Activated B cell treated with CpG ODN at 0.5 μM for 24 hours (primary cell): ENCODE measurements around the gene ZFC3H1. TPM values are rescaled to one million over a fixed set of nuclear protein-coding genes. Genes with fewer than 3 reads are reported as not detected.
A peak's percentile ranks its signal among the peaks of the same experiment; 100 is the strongest.
"Not testable (repeated sequence)": the region's sequence is repeated elsewhere in the genome, so short reads cannot be mapped to it uniquely, and the experiment has no call there.

Experiments
- ATAC-seq: fragments of 200-7000 bp; cut with Tn5 transposase; one replicate; pipeline ENCODE4 v1.10.0; 2021; ENCODE audit warnings: low read depth, mild to moderate bottlenecking, moderate library complexity
- CTCF ChIA-PET: fragments of 350-600 bp; sonication (Branson Sonifier 250); formaldehyde crosslinking; loops from one replicate; lab custom pipeline; 2021; ENCODE audit warnings: antibody characterized with exemption; lab: Charles Lee
- POLR2A ChIA-PET: fragments of 350-600 bp; sonication (Branson Sonifier 250); formaldehyde crosslinking; loops from one replicate; lab custom pipeline; 2021; ENCODE audit warnings: antibody characterized with exemption; lab: Charles Lee
- DNase-seq: peaks from one replicate; pipeline ENCODE4 v3.0.0; 2022
- H3K27ac Mint-ChIP-seq: one replicate; pipeline ENCODE4 v1.8.0; 2020; ENCODE audit warnings: mixed read lengths
- H3K27me3 Mint-ChIP-seq: one replicate; pipeline ENCODE4 v1.8.0; 2021; ENCODE audit warnings: mixed read lengths
- H3K36me3 Mint-ChIP-seq: one replicate; pipeline ENCODE4 v1.8.0; 2021; ENCODE audit warnings: low read depth, mixed read lengths
- H3K4me1 Mint-ChIP-seq: one replicate; pipeline ENCODE4 v1.8.0; 2021; ENCODE audit warnings: mixed read lengths
- H3K4me3 Mint-ChIP-seq: one replicate; pipeline ENCODE4 v1.8.0; 2020; ENCODE audit warnings: mild to moderate bottlenecking, mixed read lengths
- H3K9me3 Mint-ChIP-seq: one replicate; pipeline ENCODE4 v1.8.0; 2020; ENCODE audit warnings: mixed read lengths
- CTCF ChIP-seq: fragments of 200-600 bp; IDR thresholded peaks from one replicate; pipeline ENCODE4 v1.8.0; 2022; ENCODE audit warnings: antibody characterized with exemption, mild to moderate bottlenecking
- intact Hi-C: fragments of 100-400 bp; cut with micrococcal nuclease; formaldehyde crosslinking; loops from one replicate; pipeline ENCODE4 v1.15.1; 2024
- total RNA-seq: library from RNA; stranded (reverse); gene quantifications from 2 replicates; pipeline ENCODE4 v1.2.3, GENCODE V29; 2022

ZFC3H1 gene
- total RNA-seq, 1 donor from 2014 or later, result 107 TPM

GRCh38 chr12:71693126-71693525, 29.5 kb upstream of the ZFC3H1 start:
- Mint-ChIP-seq H3K27ac (peak overlapping the region; percentile 97), H3K9me3 (no peaks in the 10 kb centered on the region), H3K4me3 (peak overlapping the region; percentile 76), H3K4me1 (peaks cover 77% of the 10 kb centered on the region), H3K36me3 (peaks cover 32% of the 10 kb centered on the region), H3K27me3 (no peaks in the 10 kb centered on the region)
- TF ChIP-seq CTCF, result no peak
- intact Hi-C loops, result loop anchor here (10.0 kb wide), 1 partner anchor 1448 kb away; the partner anchor contains the start of gene CNOT2
- no peak for ATAC-seq
- ChIA-PET CTCF (no interaction called here), POLR2A (interaction anchor here (3.4 to 4.3 kb wide), 3 partner anchors 8 to 61 kb away, joined by 12 to 49 read pairs (median 21); partner anchors contain the start of genes RAB21, THAP2, TMEM19 and ZFC3H1)
- DNase-seq, result no peak

DNA sequence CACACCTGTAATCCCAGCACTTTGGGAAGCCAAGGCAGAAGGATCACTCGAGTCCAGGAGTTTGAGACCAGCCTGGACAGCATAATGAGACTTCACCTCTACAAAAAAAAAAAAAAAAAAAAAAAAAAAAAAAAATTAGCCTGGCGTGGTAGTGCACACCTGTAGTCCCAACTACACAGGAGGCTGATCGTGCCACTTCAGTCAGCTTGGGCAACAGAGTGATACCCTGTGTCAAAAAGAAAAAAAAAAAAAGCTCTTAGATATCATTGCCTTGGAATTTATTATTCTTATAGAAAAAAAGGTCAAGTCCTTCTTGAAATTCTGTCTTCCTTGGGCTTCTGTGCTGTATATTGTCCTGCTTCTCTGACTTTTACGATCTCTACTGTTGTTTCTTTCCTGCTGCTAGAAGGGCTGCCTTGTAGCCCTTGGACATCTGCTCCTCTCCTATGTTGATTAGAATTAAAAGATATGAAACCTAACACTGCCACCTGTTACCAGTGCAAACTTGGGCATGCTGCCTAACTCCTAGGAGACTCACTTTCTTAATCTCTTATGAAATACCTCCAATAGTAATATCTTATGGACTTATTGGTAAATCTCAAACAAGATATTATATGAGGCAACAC, 28.0 kb upstream of the ZFC3H1 start:
- H3K27me3 Mint-ChIP-seq, result no peaks in the 10 kb centered on the region
- no peak for DNase-seq
- H3K4me3 Mint-ChIP-seq, result peak overlapping the region; percentile 62
- peak overlapping the region; percentile 89 for H3K27ac Mint-ChIP-seq
- ChIA-PET POLR2A (interaction anchor here (0.6 kb wide), 1 partner anchor 148 kb away, joined by 4 read pairs; the partner anchor contains the start of gene TBC1D15), CTCF (no interaction called here)
- peaks cover 78% of the 10 kb centered on the region for H3K4me1 Mint-ChIP-seq
- TF ChIP-seq CTCF, result no peak
- H3K9me3 Mint-ChIP-seq, result no peaks in the 10 kb centered on the region
- no peak for ATAC-seq
- peaks cover 24% of the 10 kb centered on the region for H3K36me3 Mint-ChIP-seq
- intact Hi-C loops, result loop anchor here (10.0 kb wide), 1 partner anchor 1447 kb away; the partner anchor contains the start of gene CNOT2

- no peak for TF ChIP-seq CTCF
- peaks cover 20% of the 10 kb centered on the region for H3K36me3 Mint-ChIP-seq
- DNase-seq (no peak), ATAC-seq (no peak)
- intact Hi-C loops, result no loop called here
- H3K27ac Mint-ChIP-seq, result peak overlapping the region; percentile 97
- no peaks in the 10 kb centered on the region for H3K27me3 Mint-ChIP-seq
- H3K9me3 Mint-ChIP-seq, result no peaks in the 10 kb centered on the region
- peak overlapping the region; percentile 93 for H3K4me3 Mint-ChIP-seq
- ChIA-PET CTCF (interaction anchor here (1.2 to 5.5 kb wide), 2 partner anchors 25 to 58 kb away, joined by 4 to 52 read pairs; partner anchors contain the start of genes THAP2 and ZFC3H1), POLR2A (interaction anchor here (5.5 to 8.1 kb wide), 2 partner anchors 26 to 66 kb away, joined by 72 to 232 read pairs; partner anchors contain the start of genes RAB21, THAP2 and ZFC3H1)
- peaks cover 79% of the 10 kb centered on the region for H3K4me1 Mint-ChIP-seq
Observed at GRCh38 chr12:71688961-71689570, 25.4 kb upstream of the ZFC3H1 start.

DNA sequence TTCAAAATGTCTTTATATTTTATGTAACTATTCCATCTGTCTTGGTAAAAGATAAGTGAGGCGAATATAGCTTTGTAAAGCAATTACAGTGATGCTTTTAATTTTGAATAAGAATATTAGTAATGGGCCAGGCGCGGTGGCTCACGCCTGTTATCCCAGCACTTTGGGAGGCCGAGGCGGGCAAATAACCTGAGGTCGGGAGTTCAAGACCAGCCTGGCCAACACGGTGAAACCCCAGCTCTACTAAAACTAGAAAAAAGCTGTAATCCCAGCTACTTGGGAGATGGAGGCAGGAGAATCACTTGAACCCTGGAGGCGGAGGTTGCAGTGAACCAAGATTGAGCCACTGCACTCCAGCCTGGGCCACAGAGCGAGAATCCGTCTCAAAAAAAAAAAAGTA, 23.5 kb upstream of the ZFC3H1 start:
- DNase-seq, H3K9me3 Mint-ChIP-seq, H3K27me3 Mint-ChIP-seq, ATAC-seq, intact Hi-C loops: not testable (repeated sequence)
- ChIA-PET POLR2A (interaction anchor here (0.8 to 8.1 kb wide), 8 partner anchors 9 to 152 kb away, joined by 3 to 232 read pairs (median 6); partner anchors contain the start of genes RAB21, TBC1D15, THAP2 and ZFC3H1), CTCF (interaction anchor here (1.2 to 5.5 kb wide), 6 partner anchors 8 to 67 kb away, joined by 5 to 81 read pairs (median 14); partner anchors contain the start of genes RAB21, THAP2 and ZFC3H1)
- H3K4me3 Mint-ChIP-seq, result peak overlapping the region; percentile 93
- peaks cover 65% of the 10 kb centered on the region for H3K4me1 Mint-ChIP-seq
- peak overlapping the region; percentile 97 for H3K27ac Mint-ChIP-seq
- H3K36me3 Mint-ChIP-seq, result peaks cover 20% of the 10 kb centered on the region

DNA sequence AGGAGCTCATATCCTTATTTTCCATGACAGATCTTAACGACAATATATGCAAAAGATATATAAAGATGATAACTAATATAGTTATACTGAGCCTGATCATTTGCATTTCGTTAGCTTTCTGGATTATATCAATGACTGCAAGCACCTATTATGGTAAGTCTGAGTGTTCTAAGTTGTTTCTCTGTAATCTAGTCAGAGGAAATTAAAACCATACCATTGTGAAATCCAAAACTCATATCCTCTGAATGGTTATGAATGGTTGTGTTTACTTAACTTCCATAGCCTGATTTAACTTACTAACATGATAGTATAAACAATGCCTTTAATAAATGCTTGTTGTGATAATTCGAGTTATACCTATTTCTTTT, 23.0 kb upstream of the ZFC3H1 start:
- no peaks in the 10 kb centered on the region for H3K27me3 Mint-ChIP-seq
- ATAC-seq (no peak), DNase-seq (no peak)
- peaks cover 60% of the 10 kb centered on the region for H3K4me1 Mint-ChIP-seq
- ChIA-PET POLR2A (interaction anchor here (0.9 to 8.1 kb wide), 8 partner anchors 8 to 153 kb away, joined by 4 to 232 read pairs (median 22); partner anchors contain the start of genes RAB21, TBC1D15, THAP2 and ZFC3H1), CTCF (interaction anchor here (0.8 to 5.5 kb wide), 8 partner anchors 9 to 68 kb away, joined by 3 to 81 read pairs (median 7); partner anchors contain the start of genes RAB21, THAP2 and ZFC3H1)
- H3K27ac Mint-ChIP-seq, result peak overlapping the region; percentile 92
- TF ChIP-seq CTCF, result no peak
- H3K4me3 Mint-ChIP-seq, result peak overlapping the region; percentile 93
- intact Hi-C loops, result loop anchor here (1.0 kb wide), 6 partner anchors 8 to 153 kb away; partner anchors contain the start of genes RAB21, TBC1D15 and THAP2
- H3K9me3 Mint-ChIP-seq, result no peaks in the 10 kb centered on the region
- H3K36me3 Mint-ChIP-seq, result peaks cover 18% of the 10 kb centered on the region
